Measurements from ENCODE around the gene CCDC12.
A peak's percentile ranks its signal among the peaks of the same experiment; 100 is the strongest.

Gene CCDC12

GRCh38 chr3:46892285-46893145 lies 84.0 kb downstream of the CCDC12 start:
- Histone ChIP-seq H3K4me3 (ENCODE audit: low read depth in 1 of 5, low read length in 5 of 5) (peak overlapping the region; percentile 58 to 68 (median 62)), H3K36me3 (ENCODE audit: control insufficient read depth in 5 of 5, insufficient read depth in 5 of 5, low read length in 5 of 5) (no peaks in the 10 kb centered on the region), H3K9ac (ENCODE audit: low read length in 5 of 5) (peak overlapping the region in 3 of 5 donors; percentile 13 to 67 (median 21)), H3K4me1 (ENCODE audit: control insufficient read depth in 5 of 5, insufficient read depth in 5 of 5, low read length in 5 of 5) (peaks cover 6 to 46% (median 38%) of the 10 kb centered on the region in 5 donors), H3K9me3 (ENCODE audit: control insufficient read depth in 5 of 5, low read length in 5 of 5) (no peaks in the 10 kb centered on the region), H3K27me3 (ENCODE audit: control insufficient read depth in 5 of 5, insufficient read depth in 4 of 5, low read length in 5 of 5) (no peaks in the 10 kb centered on the region), H3K27ac (ENCODE audit: low read depth, low read length) (no peak overlapping the region)

GRCh38 chr3:46891132-46891531 lies 85.4 kb downstream of the CCDC12 start:
- H3K27ac ChIP-seq (ENCODE audit: low read depth, low read length): no peak overlapping the region
- H3K27me3 ChIP-seq (ENCODE audit: control insufficient read depth in 5 of 5, insufficient read depth in 4 of 5, low read length in 5 of 5): no peaks in the 10 kb centered on the region
- no peak overlapping the region for H3K9ac ChIP-seq (ENCODE audit: low read length in 5 of 5)
- no peak overlapping the region for H3K4me3 ChIP-seq (ENCODE audit: low read depth in 1 of 5, low read length in 5 of 5)
- peaks cover 4 to 46% (median 38%) of the 10 kb centered on the region in 5 donors for H3K4me1 ChIP-seq (ENCODE audit: control insufficient read depth in 5 of 5, insufficient read depth in 5 of 5, low read length in 5 of 5)
- H3K9me3 ChIP-seq (ENCODE audit: control insufficient read depth in 5 of 5, low read length in 5 of 5): no peaks in the 10 kb centered on the region
- no peaks in the 10 kb centered on the region for H3K36me3 ChIP-seq (ENCODE audit: control insufficient read depth in 5 of 5, insufficient read depth in 5 of 5, low read length in 5 of 5)

- Histone ChIP-seq H3K36me3 (ENCODE audit: control insufficient read depth in 5 of 5, insufficient read depth in 5 of 5, low read length in 5 of 5) (no peaks in the 10 kb centered on the region), H3K9me3 (ENCODE audit: control insufficient read depth in 5 of 5, low read length in 5 of 5) (no peaks in the 10 kb centered on the region), H3K4me3 (ENCODE audit: low read depth in 1 of 5, low read length in 5 of 5) (no peak overlapping the region), H3K27ac (ENCODE audit: low read depth, low read length) (no peak overlapping the region), H3K9ac (ENCODE audit: low read length in 5 of 5) (no peak overlapping the region), H3K4me1 (ENCODE audit: control insufficient read depth in 5 of 5, insufficient read depth in 5 of 5, low read length in 5 of 5) (peaks cover 4 to 50% (median 39%) of the 10 kb centered on the region in 5 donors), H3K27me3 (ENCODE audit: control insufficient read depth in 5 of 5, insufficient read depth in 4 of 5, low read length in 5 of 5) (no peaks in the 10 kb centered on the region)
Observed at GRCh38 chr3:46890132-46890531, 86.4 kb downstream of the CCDC12 start.

- peaks cover 4 to 56% (median 44%) of the 10 kb centered on the region in 5 donors for H3K4me1 ChIP-seq (ENCODE audit: control insufficient read depth in 5 of 5, insufficient read depth in 5 of 5, low read length in 5 of 5)
Observed at GRCh38 chr3:46889381-46890110, 87.0 kb downstream of the CCDC12 start.

GRCh38 chr3:46888705-46889104 lies 87.8 kb downstream of the CCDC12 start:
- peaks cover 6 to 61% (median 52%) of the 10 kb centered on the region in 5 donors for H3K4me1 ChIP-seq (ENCODE audit: control insufficient read depth in 5 of 5, insufficient read depth in 5 of 5, low read length in 5 of 5)

More at GRCh38 chr3:46889381-46890110, 87.0 kb downstream of the CCDC12 start:
- Histone ChIP-seq H3K9ac (ENCODE audit: low read length in 5 of 5) (no peak overlapping the region), H3K36me3 (ENCODE audit: control insufficient read depth in 5 of 5, insufficient read depth in 5 of 5, low read length in 5 of 5) (no peaks in the 10 kb centered on the region), H3K4me3 (ENCODE audit: low read depth in 1 of 5, low read length in 5 of 5) (no peak overlapping the region), H3K9me3 (ENCODE audit: control insufficient read depth in 5 of 5, low read length in 5 of 5) (no peaks in the 10 kb centered on the region), H3K27ac (ENCODE audit: low read depth, low read length) (no peak overlapping the region), H3K27me3 (ENCODE audit: control insufficient read depth in 5 of 5, insufficient read depth in 4 of 5, low read length in 5 of 5) (no peaks in the 10 kb centered on the region)

GRCh38 chr3:46887980-46888494 lies 88.5 kb downstream of the CCDC12 start:
- Histone ChIP-seq H3K36me3 (ENCODE audit: control insufficient read depth in 5 of 5, insufficient read depth in 5 of 5, low read length in 5 of 5) (no peaks in the 10 kb centered on the region), H3K9ac (ENCODE audit: low read length in 5 of 5) (no peak overlapping the region), H3K9me3 (ENCODE audit: control insufficient read depth in 5 of 5, low read length in 5 of 5) (no peaks in the 10 kb centered on the region), H3K4me1 (ENCODE audit: control insufficient read depth in 5 of 5, insufficient read depth in 5 of 5, low read length in 5 of 5) (peaks cover 6 to 58% (median 49%) of the 10 kb centered on the region in 5 donors), H3K4me3 (ENCODE audit: low read depth in 1 of 5, low read length in 5 of 5) (no peak overlapping the region), H3K27me3 (ENCODE audit: control insufficient read depth in 5 of 5, insufficient read depth in 4 of 5, low read length in 5 of 5) (peaks cover 0 to 9% (median 6%) of the 10 kb centered on the region in 5 donors), H3K27ac (ENCODE audit: low read depth, low read length) (no peak overlapping the region)

More at GRCh38 chr3:46888705-46889104, 87.8 kb downstream of the CCDC12 start:
- no peaks in the 10 kb centered on the region for H3K9me3 ChIP-seq (ENCODE audit: control insufficient read depth in 5 of 5, low read length in 5 of 5)
- peaks cover 0 to 6% (median 4%) of the 10 kb centered on the region in 5 donors for H3K27me3 ChIP-seq (ENCODE audit: control insufficient read depth in 5 of 5, insufficient read depth in 4 of 5, low read length in 5 of 5)
- H3K27ac ChIP-seq (ENCODE audit: low read depth, low read length): no peak overlapping the region
- H3K36me3 ChIP-seq (ENCODE audit: control insufficient read depth in 5 of 5, insufficient read depth in 5 of 5, low read length in 5 of 5): no peaks in the 10 kb centered on the region
- H3K9ac ChIP-seq (ENCODE audit: low read length in 5 of 5): peak overlapping the region in 1 of 5 donors; percentile 10
- no peak overlapping the region for H3K4me3 ChIP-seq (ENCODE audit: low read depth in 1 of 5, low read length in 5 of 5)

- Histone ChIP-seq H3K27ac (ENCODE audit: low read depth, low read length) (no peak overlapping the region), H3K4me1 (ENCODE audit: control insufficient read depth in 5 of 5, insufficient read depth in 5 of 5, low read length in 5 of 5) (peaks cover 2 to 61% (median 49%) of the 10 kb centered on the region in 5 donors), H3K36me3 (ENCODE audit: control insufficient read depth in 5 of 5, insufficient read depth in 5 of 5, low read length in 5 of 5) (no peaks in the 10 kb centered on the region), H3K4me3 (ENCODE audit: low read depth in 1 of 5, low read length in 5 of 5) (no peak overlapping the region), H3K9ac (ENCODE audit: low read length in 5 of 5) (no peak overlapping the region), H3K27me3 (ENCODE audit: control insufficient read depth in 5 of 5, insufficient read depth in 4 of 5, low read length in 5 of 5) (peaks cover 0 to 19% (median 6%) of the 10 kb centered on the region in 5 donors), H3K9me3 (ENCODE audit: control insufficient read depth in 5 of 5, low read length in 5 of 5) (no peaks in the 10 kb centered on the region)
Observed at GRCh38 chr3:46885612-46886011, 90.9 kb downstream of the CCDC12 start.

- Histone ChIP-seq H3K36me3 (ENCODE audit: control insufficient read depth in 5 of 5, insufficient read depth in 5 of 5, low read length in 5 of 5) (no peaks in the 10 kb centered on the region), H3K4me1 (ENCODE audit: control insufficient read depth in 5 of 5, insufficient read depth in 5 of 5, low read length in 5 of 5) (peaks cover 2 to 58% (median 46%) of the 10 kb centered on the region in 5 donors), H3K9ac (ENCODE audit: low read length in 5 of 5) (no peak overlapping the region), H3K27me3 (ENCODE audit: control insufficient read depth in 5 of 5, insufficient read depth in 4 of 5, low read length in 5 of 5) (peaks cover 0 to 19% (median 6%) of the 10 kb centered on the region in 5 donors), H3K27ac (ENCODE audit: low read depth, low read length) (no peak overlapping the region), H3K4me3 (ENCODE audit: low read depth in 1 of 5, low read length in 5 of 5) (no peak overlapping the region), H3K9me3 (ENCODE audit: control insufficient read depth in 5 of 5, low read length in 5 of 5) (no peaks in the 10 kb centered on the region)
Observed at GRCh38 chr3:46884929-46885328, 91.6 kb downstream of the CCDC12 start.

GRCh38 chr3:46884427-46884826 lies 92.1 kb downstream of the CCDC12 start:
- peaks cover 0 to 19% (median 6%) of the 10 kb centered on the region in 5 donors for H3K27me3 ChIP-seq (ENCODE audit: control insufficient read depth in 5 of 5, insufficient read depth in 4 of 5, low read length in 5 of 5)
- H3K27ac ChIP-seq (ENCODE audit: low read depth, low read length): no peak overlapping the region
- H3K36me3 ChIP-seq (ENCODE audit: control insufficient read depth in 5 of 5, insufficient read depth in 5 of 5, low read length in 5 of 5): no peaks in the 10 kb centered on the region
- peak overlapping the region in 1 of 5 donors; percentile 58 for H3K4me3 ChIP-seq (ENCODE audit: low read depth in 1 of 5, low read length in 5 of 5)
- no peak overlapping the region for H3K9ac ChIP-seq (ENCODE audit: low read length in 5 of 5)
- H3K4me1 ChIP-seq (ENCODE audit: control insufficient read depth in 5 of 5, insufficient read depth in 5 of 5, low read length in 5 of 5): peaks cover 2 to 53% (median 41%) of the 10 kb centered on the region in 5 donors
- no peaks in the 10 kb centered on the region for H3K9me3 ChIP-seq (ENCODE audit: control insufficient read depth in 5 of 5, low read length in 5 of 5)

All from subcutaneous abdominal adipose tissue (tissue), 5 donors.